GM21381 (cell line): ENCODE measurements around the gene SHKBP1.

Experiments used
- ATAC-seq: cut with Tn5 transposase; IDR thresholded peaks from one replicate; pipeline ENCODE4 v1.9.1; 2021; ENCODE audit warnings: mild to moderate bottlenecking, moderate library complexity; ENCODE audit not compliant: unreplicated experiment

The SHKBP1 gene

GRCh38 chr19:40599902-40600569 lies 23.4 kb downstream of the SHKBP1 start:
- no peak for ATAC-seq

GRCh38 chr19:40600570-40601133 lies 24.0 kb downstream of the SHKBP1 start:
- ATAC-seq = no peak

GRCh38 chr19:40601134-40601974 lies 24.7 kb downstream of the SHKBP1 start, which contains the start of gene LTBP4:
TSS of gene LTBP4 (plus strand) at chr19:40601369. CDS start at chr19:40601388, 19 bp downstream.
- no peak for ATAC-seq

GRCh38 chr19:40603071-40603388 lies 26.4 kb downstream of the SHKBP1 start:
- ATAC-seq = no peak

GRCh38 chr19:40603389-40604170 lies 26.9 kb downstream of the SHKBP1 start:
- ATAC-seq = peak; percentile 60

- ATAC-seq = no peak
Observed at GRCh38 chr19:40604171-40604646, 27.5 kb downstream of the SHKBP1 start.

GRCh38 chr19:40604647-40605215 lies 28.1 kb downstream of the SHKBP1 start:
- ATAC-seq = no peak

- ATAC-seq = peak; percentile 29
Observed at GRCh38 chr19:40605216-40605971, 28.7 kb downstream of the SHKBP1 start.

- ATAC-seq = no peak
Observed at GRCh38 chr19:40607311-40608239, 30.9 kb downstream of the SHKBP1 start.

GRCh38 chr19:40608240-40608621 lies 31.6 kb downstream of the SHKBP1 start:
- no peak for ATAC-seq

GRCh38 chr19:40608957-40609356 lies 32.3 kb downstream of the SHKBP1 start:
- ATAC-seq = no peak

- peak; percentile 44 for ATAC-seq
Observed at GRCh38 chr19:40609561-40610395, 33.1 kb downstream of the SHKBP1 start.

- ATAC-seq = no peak
Observed at GRCh38 chr19:40610396-40611064, 33.9 kb downstream of the SHKBP1 start.

- ATAC-seq = no peak
Observed at GRCh38 chr19:40611096-40611495, 34.4 kb downstream of the SHKBP1 start.

- ATAC-seq = no peak
Observed at GRCh38 chr19:40611900-40612698, 35.4 kb downstream of the SHKBP1 start.

- ATAC-seq = no peak
Observed at GRCh38 chr19:40612831-40613689, 36.4 kb downstream of the SHKBP1 start.
